ENCODE data around the gene SELENOI. TPM values are rescaled to one million over a fixed set of nuclear protein-coding genes. Genes with fewer than 3 reads are reported as not detected.

SELENOI gene
- total RNA-seq, 2 experiments from 2014 or later, result 26.4 TPM

DNA sequence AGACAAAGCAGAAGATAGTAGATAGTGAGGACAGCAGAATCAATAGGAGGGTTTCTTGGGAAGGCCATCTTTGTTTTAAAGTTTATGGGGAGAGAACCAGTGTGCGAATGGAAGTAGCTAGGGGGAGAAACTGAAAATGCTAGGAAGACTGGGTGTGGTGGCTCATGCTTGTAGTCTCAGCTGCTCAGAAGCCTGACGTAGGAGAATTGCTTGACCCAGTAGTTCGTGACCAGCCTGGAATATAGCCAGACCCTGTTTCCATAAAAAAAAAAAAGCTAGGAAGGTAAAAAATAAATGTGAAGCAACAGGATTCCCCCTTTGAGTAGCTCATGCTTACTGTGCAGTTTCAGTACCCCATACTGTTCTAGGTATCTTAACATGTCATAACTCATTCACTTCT is 36.6 kb downstream of the SELENOI start:
- peaks cover 19% of the 10 kb centered on the region for H3K36me3 Mint-ChIP-seq
- POLR2A ChIA-PET, result interaction anchor here (0.9 kb wide), 1 partner anchor 27 kb away, joined by 3 read pairs; no protein-coding TSS in a partner anchor
- no peak for ATAC-seq (ENCODE audit: low read depth)

GRCh38 chr2:26384183-26384582 is 38.2 kb downstream of the SELENOI start:
- Mint-ChIP-seq H3K4me3 (no peak overlapping the region), H3K27me3 (no peaks in the 10 kb centered on the region), H3K4me1 (peaks cover 1% of the 10 kb centered on the region), H3K9me3 (no peaks in the 10 kb centered on the region), H3K27ac (no peak overlapping the region), H3K36me3 (peaks cover 11% of the 10 kb centered on the region)
- POLR2A ChIA-PET, result interaction anchor here (0.6 kb wide), 1 partner anchor 142 kb away, joined by 3 read pairs; no protein-coding TSS in a partner anchor
- ATAC-seq (ENCODE audit: low read depth) (no peak), DNase-seq (no peak)

More for the DNA sequence above, 36.6 kb downstream of the SELENOI start:
- no peak overlapping the region for H3K27ac Mint-ChIP-seq
- H3K27me3 Mint-ChIP-seq, result no peaks in the 10 kb centered on the region
- no peak overlapping the region for H3K4me3 Mint-ChIP-seq
- no peak for DNase-seq
- no peaks in the 10 kb centered on the region for H3K9me3 Mint-ChIP-seq
- H3K4me1 Mint-ChIP-seq, result peaks cover 4% of the 10 kb centered on the region

DNA sequence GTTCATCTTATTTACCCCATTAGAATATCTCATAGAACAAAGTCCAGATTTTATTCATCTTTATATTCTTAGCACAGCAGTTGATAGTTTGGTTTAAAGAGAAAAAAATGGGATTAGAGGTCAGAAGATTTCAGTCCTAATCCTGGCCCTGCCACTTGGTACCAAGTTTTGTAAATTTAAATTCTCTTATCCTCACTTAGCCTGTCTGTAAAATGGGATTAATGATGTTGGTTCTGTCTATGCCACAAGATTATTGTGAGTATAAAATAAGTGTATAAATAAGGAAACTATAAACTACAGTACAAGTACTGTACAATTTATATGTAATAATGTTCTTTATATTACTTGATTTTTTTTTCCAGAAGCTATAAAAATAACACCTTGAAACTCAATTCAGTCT is 38.7 kb downstream of the SELENOI start:
- H3K9me3 Mint-ChIP-seq, result no peaks in the 10 kb centered on the region
- POLR2A ChIA-PET, result interaction anchor here (0.6 kb wide), 1 partner anchor 1637 kb away, joined by 7 read pairs; no protein-coding TSS in a partner anchor
- H3K27me3 Mint-ChIP-seq, result no peaks in the 10 kb centered on the region
- H3K27ac Mint-ChIP-seq, result no peak overlapping the region
- H3K36me3 Mint-ChIP-seq, result peaks cover 11% of the 10 kb centered on the region
- H3K4me3 Mint-ChIP-seq, result no peak overlapping the region
- DNase-seq, result no peak
- H3K4me1 Mint-ChIP-seq, result peaks cover 1% of the 10 kb centered on the region
- no peak for ATAC-seq (ENCODE audit: low read depth)

DNA sequence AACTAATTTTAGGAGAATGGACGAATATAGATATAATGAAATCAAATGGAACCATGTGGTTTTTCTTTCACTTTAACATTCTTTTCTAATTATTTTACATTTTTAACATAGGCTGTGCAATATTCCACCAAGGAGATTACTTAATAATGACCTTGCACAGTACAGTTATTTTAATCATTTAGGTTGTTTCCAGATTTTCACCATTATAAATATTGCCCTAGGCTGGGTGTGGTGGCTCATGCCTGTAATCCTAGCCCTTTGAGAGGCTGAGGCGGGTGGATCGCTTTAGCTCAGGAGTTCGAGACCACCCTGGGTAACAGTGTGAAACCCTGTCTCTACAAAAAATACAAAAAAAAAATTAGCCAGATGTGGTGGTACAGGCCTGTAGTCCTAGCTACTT is 41.2 kb downstream of the SELENOI start:
- no peaks in the 10 kb centered on the region for H3K27me3 Mint-ChIP-seq
- no peak for ATAC-seq (ENCODE audit: low read depth)
- no peak overlapping the region for H3K4me3 Mint-ChIP-seq
- H3K36me3 Mint-ChIP-seq, result peaks cover 19% of the 10 kb centered on the region
- H3K4me1 Mint-ChIP-seq, result peaks cover 1% of the 10 kb centered on the region
- POLR2A ChIA-PET, result interaction anchor here (0.5 to 0.7 kb wide), 2 partner anchors 10 kb away, joined by 3 read pairs; no protein-coding TSS in a partner anchor
- H3K27ac Mint-ChIP-seq, result no peak overlapping the region
- DNase-seq, result no peak
- H3K9me3 Mint-ChIP-seq, result no peaks in the 10 kb centered on the region

DNA sequence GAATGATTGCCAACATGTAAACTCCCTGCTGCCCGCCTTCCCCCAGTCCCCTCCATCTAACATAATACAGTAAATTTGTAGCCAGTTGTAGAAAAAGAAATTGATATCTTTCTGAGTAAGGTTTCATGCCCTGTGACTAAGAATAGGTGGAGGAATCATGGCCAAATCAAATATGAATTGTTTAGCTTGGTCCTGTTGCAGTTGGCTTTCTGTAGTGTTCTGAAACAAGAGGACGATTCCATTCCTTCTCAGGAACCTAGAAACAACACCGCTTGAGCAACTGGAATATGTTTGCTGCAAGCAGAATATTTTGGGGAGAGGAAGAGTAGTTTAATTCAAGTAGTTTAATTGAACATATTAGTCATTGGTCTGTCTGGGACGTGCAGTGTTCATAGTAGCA is 48.8 kb downstream of the SELENOI start:
- peaks cover 16% of the 10 kb centered on the region for H3K36me3 Mint-ChIP-seq
- POLR2A ChIA-PET, result interaction anchor here (0.7 kb wide), 2 partner anchors 360 to 841 kb away, joined by 3 read pairs; no protein-coding TSS in a partner anchor
- DNase-seq, result no peak
- H3K4me1 Mint-ChIP-seq, result peaks cover 7% of the 10 kb centered on the region
- H3K27ac Mint-ChIP-seq, result no peak overlapping the region
- H3K4me3 Mint-ChIP-seq, result no peak overlapping the region
- no peaks in the 10 kb centered on the region for H3K27me3 Mint-ChIP-seq
- no peak for ATAC-seq (ENCODE audit: low read depth)
- no peaks in the 10 kb centered on the region for H3K9me3 Mint-ChIP-seq

GRCh38 chr2:26395394-26395793 is 49.5 kb downstream of the SELENOI start:
- no peak for DNase-seq
- Mint-ChIP-seq H3K4me1 (peaks cover 14% of the 10 kb centered on the region), H3K27ac (no peak overlapping the region), H3K9me3 (no peaks in the 10 kb centered on the region), H3K4me3 (no peak overlapping the region), H3K36me3 (peaks cover 10% of the 10 kb centered on the region), H3K27me3 (no peaks in the 10 kb centered on the region)
- POLR2A ChIA-PET, result no interaction called here
- no peak for ATAC-seq (ENCODE audit: low read depth)

DNA sequence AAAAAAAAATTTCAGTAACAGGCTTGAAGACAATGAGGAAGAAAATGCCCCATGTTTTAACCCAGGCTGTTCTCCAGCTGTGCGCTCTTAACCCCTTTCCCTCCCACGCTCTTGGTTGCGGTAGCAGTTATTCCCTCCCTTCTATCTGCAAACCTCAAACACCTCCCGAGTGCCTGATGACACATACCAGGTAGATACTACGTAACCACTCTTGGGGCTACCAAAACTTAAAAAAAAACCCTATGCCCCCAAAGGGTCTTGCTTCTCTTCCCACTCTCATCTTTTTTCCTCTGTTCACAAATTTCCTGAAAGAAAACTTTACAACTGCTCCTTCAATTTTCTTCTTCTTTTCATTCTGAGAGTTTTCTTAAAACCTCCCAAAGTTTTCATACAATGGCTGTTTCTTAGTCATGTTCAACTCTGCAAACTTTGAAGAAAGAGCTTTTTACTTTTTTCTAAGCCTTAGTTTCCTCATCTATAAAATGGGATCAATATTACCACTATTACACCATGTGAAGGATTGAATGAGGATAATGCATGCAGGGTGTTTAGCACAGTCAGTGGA is 50.9 kb downstream of the SELENOI start:
- no peak overlapping the region for H3K27ac Mint-ChIP-seq
- no peaks in the 10 kb centered on the region for H3K27me3 Mint-ChIP-seq
- POLR2A ChIA-PET, result no interaction called here

GRCh38 chr2:26399771-26400376 is 53.9 kb downstream of the SELENOI start:
- POLR2A ChIA-PET, result no interaction called here
- Mint-ChIP-seq H3K27ac (no peak overlapping the region), H3K4me1 (peaks cover 16% of the 10 kb centered on the region), H3K27me3 (peaks cover 7% of the 10 kb centered on the region), H3K9me3 (no peaks in the 10 kb centered on the region), H3K4me3 (no peak overlapping the region), H3K36me3 (peaks cover 4% of the 10 kb centered on the region)
- no peak for ATAC-seq (ENCODE audit: low read depth)
- no peak for DNase-seq

More for the DNA sequence above, 50.9 kb downstream of the SELENOI start:
- H3K9me3 Mint-ChIP-seq, result no peaks in the 10 kb centered on the region
- peaks cover 9% of the 10 kb centered on the region for H3K36me3 Mint-ChIP-seq
- H3K4me1 Mint-ChIP-seq, result peaks cover 16% of the 10 kb centered on the region
- H3K4me3 Mint-ChIP-seq, result no peak overlapping the region
- ATAC-seq (ENCODE audit: low read depth), result peak; percentile 39
- no peak for DNase-seq

- H3K4me1 Mint-ChIP-seq, result peaks cover 16% of the 10 kb centered on the region
- no peaks in the 10 kb centered on the region for H3K9me3 Mint-ChIP-seq
- H3K27me3 Mint-ChIP-seq, result peaks cover 11% of the 10 kb centered on the region
- peaks cover 4% of the 10 kb centered on the region for H3K36me3 Mint-ChIP-seq
- DNase-seq (no peak), ATAC-seq (ENCODE audit: low read depth) (no peak)
- POLR2A ChIA-PET, result no interaction called here
- no peak overlapping the region for H3K27ac Mint-ChIP-seq
- no peak overlapping the region for H3K4me3 Mint-ChIP-seq
Observed at GRCh38 chr2:26400723-26401122, 54.8 kb downstream of the SELENOI start.

- Mint-ChIP-seq H3K4me3 (peak within 1 kb of the TSS; percentile 8), H3K27ac (no peak within 1 kb of the TSS)
- POLR2A ChIA-PET, result interaction anchor here (1.0 kb wide), 1 partner anchor 56 kb away, joined by 3 read pairs; the partner anchor contains the start of genes ADGRF3 and SELENOI
Observed at GRCh38 chr2:26401739-26402541, 56.0 kb downstream of the SELENOI start, which contains the start of gene DRC1. TSS of gene DRC1 (plus strand) at chr2:26401920. CDS start at chr2:26401990, 70 bp downstream.

GRCh38 chr2:26407526-26407925 is 61.6 kb downstream of the SELENOI start:
- H3K36me3 Mint-ChIP-seq, result peaks cover 2% of the 10 kb centered on the region
- peaks cover 12% of the 10 kb centered on the region for H3K4me1 Mint-ChIP-seq
- H3K4me3 Mint-ChIP-seq, result no peak overlapping the region
- no peak overlapping the region for H3K27ac Mint-ChIP-seq
- ATAC-seq (ENCODE audit: low read depth) (no peak), DNase-seq (no peak)
- POLR2A ChIA-PET, result no interaction called here
- H3K27me3 Mint-ChIP-seq, result peaks cover 22% of the 10 kb centered on the region
- peaks cover 1% of the 10 kb centered on the region for H3K9me3 Mint-ChIP-seq

More at GRCh38 chr2:26401739-26402541, 56.0 kb downstream of the SELENOI start, which contains the start of gene DRC1:
- peaks cover under 1% of the 10 kb centered on the region for H3K36me3 Mint-ChIP-seq
- H3K27me3 Mint-ChIP-seq, result peaks cover 12% of the 10 kb centered on the region
- H3K9me3 Mint-ChIP-seq, result no peaks in the 10 kb centered on the region
- peak; percentile 68 for DNase-seq
- H3K4me1 Mint-ChIP-seq, result peaks cover 9% of the 10 kb centered on the region
- ATAC-seq (ENCODE audit: low read depth), result peak; percentile 48

DNA sequence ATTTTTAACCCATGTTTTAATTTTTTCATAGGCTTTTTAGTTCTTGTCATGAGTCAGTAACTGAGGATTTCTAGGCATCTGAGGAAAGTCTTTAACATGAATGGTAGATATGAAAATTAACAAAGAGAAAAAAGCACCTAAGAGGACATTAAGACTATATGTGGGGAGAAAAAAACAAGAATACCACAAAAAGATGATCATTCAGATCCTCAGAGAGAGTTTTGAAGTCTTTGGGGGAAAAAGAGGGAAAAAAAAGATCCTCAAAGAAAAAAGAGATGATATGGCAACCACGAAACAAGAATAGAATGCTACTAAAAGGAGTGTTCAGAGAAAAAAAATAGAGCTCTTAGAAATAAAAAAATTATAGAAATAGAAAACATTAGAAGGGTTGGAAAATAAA is 63.8 kb downstream of the SELENOI start:
- H3K27ac Mint-ChIP-seq, result no peak overlapping the region
- no peak for DNase-seq
- POLR2A ChIA-PET, result no interaction called here
- H3K9me3 Mint-ChIP-seq, result peaks cover 1% of the 10 kb centered on the region
- peaks cover 2% of the 10 kb centered on the region for H3K36me3 Mint-ChIP-seq
- peaks cover 12% of the 10 kb centered on the region for H3K4me1 Mint-ChIP-seq
- no peak overlapping the region for H3K4me3 Mint-ChIP-seq
- ATAC-seq (ENCODE audit: low read depth), result no peak
- peaks cover 20% of the 10 kb centered on the region for H3K27me3 Mint-ChIP-seq

GRCh38 chr2:26410764-26411243 is 64.9 kb downstream of the SELENOI start:
- DNase-seq (no peak), ATAC-seq (ENCODE audit: low read depth) (no peak)
- Mint-ChIP-seq H3K27ac (no peak overlapping the region), H3K4me1 (peaks cover 12% of the 10 kb centered on the region), H3K36me3 (peaks cover 2% of the 10 kb centered on the region), H3K4me3 (no peak overlapping the region), H3K9me3 (peaks cover 1% of the 10 kb centered on the region), H3K27me3 (peaks cover 19% of the 10 kb centered on the region)
- POLR2A ChIA-PET, result no interaction called here

Measured in activated naive CD8-positive, alpha-beta T cell treated with anti-CD3 and anti-CD28 coated beads, Interleukin-2, amount 10 ng/mL, durations not matched to agents 7 days and 5 days (primary cell).